Upper lobe of right lung (tissue), 1 donor: Measurements from ENCODE around the gene GPATCH2. TPM values are rescaled to one million over a fixed set of nuclear protein-coding genes. Genes with fewer than 3 reads are reported as not detected.
"Not testable (repeated sequence)": the region's sequence is repeated elsewhere in the genome, so short reads cannot be mapped to it uniquely, and the experiment has no call there.

Source experiments
- ATAC-seq: fragments of 200-7000 bp; cut with Tn5 transposase; one replicate; pipeline ENCODE4 v1.9.1; 2020; ENCODE audit warnings: mild to moderate bottlenecking, moderate library complexity
- DNase-seq: peaks from one replicate; pipeline ENCODE4 v3.0.0-alpha.2; 2020
- H3K27ac ChIP-seq: fragments of 200-600 bp; one replicate; pipeline ENCODE4 v1.8.0; 2022
- H3K27me3 ChIP-seq: fragments of 200-600 bp; one replicate; pipeline ENCODE4 v1.8.0; 2022; ENCODE audit warnings: mild to moderate bottlenecking
- H3K36me3 ChIP-seq: fragments of 200-600 bp; one replicate; pipeline ENCODE4 v1.8.0; 2022
- H3K4me1 ChIP-seq: fragments of 200-600 bp; one replicate; pipeline ENCODE4 v1.8.0; 2022
- H3K4me3 ChIP-seq: fragments of 200-600 bp; one replicate; pipeline ENCODE4 v1.8.0; 2022; ENCODE audit warnings: mild to moderate bottlenecking
- H3K9me3 ChIP-seq: fragments of 200-600 bp; one replicate; pipeline ENCODE4 v1.8.0; 2022
- intact Hi-C: fragments of 100-400 bp; cut with DNase I; formaldehyde crosslinking; loops from one replicate; pipeline ENCODE4 v1.11.0; 2022
- total RNA-seq: library from RNA; stranded (reverse); fragmentation: NEBNext Ultra II Directional; extraction: Animal tissue kit (Norgen Biotek cat#: 25700); gene quantifications from one replicate; pipeline ENCODE4 v1.2.1, GENCODE V29; 2021
- TF ChIP-seq, protein P1 (sequence below): fragments of 200-600 bp; IDR thresholded peaks from one replicate; pipeline ENCODE4 v1.8.0; 2022; ENCODE audit warnings: antibody characterized with exemption
- donor health status: DM: no; HTN: yes; CAD: no; lungs with severe emphysema.

Gene GPATCH2
- total RNA-seq, 1 donor from 2014 or later = 11.3 TPM

DNA sequence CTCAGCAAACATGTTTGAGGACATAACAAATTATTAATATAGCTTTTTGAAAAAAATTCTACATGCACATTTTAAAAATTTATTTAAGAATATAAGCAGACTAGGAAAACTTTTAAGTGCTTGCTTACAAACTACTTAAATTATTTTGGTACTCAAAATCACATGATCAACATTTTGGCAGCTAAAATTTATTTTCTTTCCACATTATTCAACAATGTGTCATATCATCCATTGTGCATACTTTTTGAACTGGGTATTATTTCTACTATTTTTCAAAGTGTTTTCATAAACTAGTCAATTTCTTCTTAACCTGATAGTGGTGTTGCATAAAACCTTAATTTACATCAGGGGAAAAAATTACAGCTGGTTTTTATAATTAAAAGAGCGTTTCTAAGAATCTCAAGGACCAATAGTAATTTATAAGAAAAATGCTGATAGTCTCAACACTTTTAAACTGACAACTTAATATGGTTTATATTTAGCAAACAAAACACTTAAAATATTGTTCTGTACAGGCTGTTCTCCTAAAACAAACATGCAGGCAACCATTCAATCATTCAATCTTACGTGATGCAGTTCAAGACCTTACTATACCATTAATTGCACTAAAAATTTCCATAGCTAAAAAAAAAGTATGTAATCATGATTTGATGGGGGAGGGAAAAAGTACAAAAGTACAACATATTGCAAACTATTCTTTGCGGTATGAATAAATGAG is 105.0 kb downstream of the GPATCH2 start:
- no peaks in the 10 kb centered on the region for H3K27me3 ChIP-seq
- TF ChIP-seq, protein P1, sequence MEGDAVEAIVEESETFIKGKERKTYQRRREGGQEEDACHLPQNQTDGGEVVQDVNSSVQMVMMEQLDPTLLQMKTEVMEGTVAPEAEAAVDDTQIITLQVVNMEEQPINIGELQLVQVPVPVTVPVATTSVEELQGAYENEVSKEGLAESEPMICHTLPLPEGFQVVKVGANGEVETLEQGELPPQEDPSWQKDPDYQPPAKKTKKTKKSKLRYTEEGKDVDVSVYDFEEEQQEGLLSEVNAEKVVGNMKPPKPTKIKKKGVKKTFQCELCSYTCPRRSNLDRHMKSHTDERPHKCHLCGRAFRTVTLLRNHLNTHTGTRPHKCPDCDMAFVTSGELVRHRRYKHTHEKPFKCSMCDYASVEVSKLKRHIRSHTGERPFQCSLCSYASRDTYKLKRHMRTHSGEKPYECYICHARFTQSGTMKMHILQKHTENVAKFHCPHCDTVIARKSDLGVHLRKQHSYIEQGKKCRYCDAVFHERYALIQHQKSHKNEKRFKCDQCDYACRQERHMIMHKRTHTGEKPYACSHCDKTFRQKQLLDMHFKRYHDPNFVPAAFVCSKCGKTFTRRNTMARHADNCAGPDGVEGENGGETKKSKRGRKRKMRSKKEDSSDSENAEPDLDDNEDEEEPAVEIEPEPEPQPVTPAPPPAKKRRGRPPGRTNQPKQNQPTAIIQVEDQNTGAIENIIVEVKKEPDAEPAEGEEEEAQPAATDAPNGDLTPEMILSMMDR = no peak
- DNase-seq (no peak), ATAC-seq (no peak)
- intact Hi-C loops = no loop called here
- H3K36me3 ChIP-seq = no peaks in the 10 kb centered on the region
- no peaks in the 10 kb centered on the region for H3K4me1 ChIP-seq
- no peaks in the 10 kb centered on the region for H3K9me3 ChIP-seq
- H3K4me3 ChIP-seq = no peak overlapping the region
- no peak overlapping the region for H3K27ac ChIP-seq

- Histone ChIP-seq H3K27me3 (no peaks in the 10 kb centered on the region), H3K4me3 (no peak overlapping the region), H3K9me3 (no peaks in the 10 kb centered on the region), H3K4me1 (no peaks in the 10 kb centered on the region), H3K36me3 (no peaks in the 10 kb centered on the region), H3K27ac (no peak overlapping the region)
- TF ChIP-seq, protein P1 = no peak
- DNase-seq (no peak), ATAC-seq (no peak)
- intact Hi-C loops = no loop called here
Observed at GRCh38 chr1:217524787-217525520, 105.9 kb downstream of the GPATCH2 start.

DNA sequence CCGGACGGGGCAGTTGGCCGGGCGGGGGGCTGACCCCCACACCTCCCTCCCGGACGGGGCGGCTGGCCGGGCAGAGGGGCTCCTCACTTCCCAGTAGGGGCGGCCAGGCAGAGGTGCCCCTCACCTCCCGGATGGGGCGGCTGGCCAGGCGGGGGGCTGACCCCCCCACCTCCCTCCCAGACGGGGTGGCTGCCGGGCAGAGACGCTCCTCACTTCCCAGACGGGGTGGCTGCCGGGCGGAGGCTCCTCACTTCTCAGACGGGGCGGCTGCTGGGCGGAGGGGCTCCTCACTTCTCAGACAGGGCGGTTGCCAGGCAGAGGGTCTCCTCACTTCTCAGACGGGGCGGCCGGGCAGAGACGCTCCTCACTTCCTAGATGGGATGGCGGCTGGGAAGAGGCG is 107.0 kb downstream of the GPATCH2 start:
- H3K4me3 ChIP-seq, DNase-seq, H3K36me3 ChIP-seq, intact Hi-C loops, ATAC-seq, H3K4me1 ChIP-seq, H3K9me3 ChIP-seq, H3K27me3 ChIP-seq, H3K27ac ChIP-seq: not testable (repeated sequence)

- Histone ChIP-seq H3K9me3 (no peaks in the 10 kb centered on the region), H3K4me1 (no peaks in the 10 kb centered on the region), H3K4me3 (no peak overlapping the region), H3K27me3 (no peaks in the 10 kb centered on the region), H3K36me3 (no peaks in the 10 kb centered on the region), H3K27ac (no peak overlapping the region)
- ATAC-seq (no peak), DNase-seq (no peak)
- intact Hi-C loops = no loop called here
- TF ChIP-seq, protein P1 = no peak
Observed at GRCh38 chr1:217522277-217522676, 108.6 kb downstream of the GPATCH2 start.

- DNase-seq (no peak), ATAC-seq (no peak)
- Histone ChIP-seq H3K9me3 (no peaks in the 10 kb centered on the region), H3K4me1 (no peaks in the 10 kb centered on the region), H3K4me3 (no peak overlapping the region), H3K27me3 (no peaks in the 10 kb centered on the region), H3K36me3 (no peaks in the 10 kb centered on the region), H3K27ac (no peak overlapping the region)
- intact Hi-C loops = no loop called here
- TF ChIP-seq, protein P1 = no peak
Observed at GRCh38 chr1:217521317-217521716, 109.6 kb downstream of the GPATCH2 start.

- no peaks in the 10 kb centered on the region for H3K27me3 ChIP-seq
- no peak overlapping the region for H3K27ac ChIP-seq
- intact Hi-C loops = no loop called here
- DNase-seq = no peak
- no peaks in the 10 kb centered on the region for H3K36me3 ChIP-seq
- H3K9me3 ChIP-seq = no peaks in the 10 kb centered on the region
- ATAC-seq = no peak
- H3K4me1 ChIP-seq = no peaks in the 10 kb centered on the region
- TF ChIP-seq, protein P1 = no peak
- H3K4me3 ChIP-seq = no peak overlapping the region
Observed at GRCh38 chr1:217506878-217507277, 124.0 kb downstream of the GPATCH2 start.
